IMR-90 (cell line): ENCODE measurements around the gene PEX5L. TPM values are rescaled to one million over a fixed set of nuclear protein-coding genes. Genes with fewer than 3 reads are reported as not detected.

Experiments used
- ATAC-seq: fragments of 200-7000 bp; cut with Tn5 transposase; 2 replicates; pipeline ENCODE4 v1.9.1; 2020; ENCODE audit warnings: low read depth, mild to moderate bottlenecking, moderate library complexity
- BruUV-seq: library from RNA; stranded (reverse); fragments of 400-500 nt; replicated peaks from 2 replicates; lab custom pipeline; 2021; lab: Mats Ljungman, UMichigan
- CTCF ChIA-PET: fragments of 300-600 bp; formaldehyde crosslinking; extraction: SDS; loops from one replicate; lab custom pipeline; 2021; ENCODE audit warnings: antibody characterized with exemption; lab: Yijun Ruan, JAX
- POLR2A ChIA-PET: fragments of 300-600 bp; sonication (Branson Sonifier 250); formaldehyde crosslinking; loops from one replicate; lab custom pipeline; 2022; ENCODE audit warnings: antibody characterized with exemption; ENCODE audit not compliant: unreplicated experiment; lab: Charles Lee
- DNase-seq: peaks from one replicate; pipeline ENCODE4 v3.0.0; 2013
- H2AFZ ChIP-seq: replicated peaks from 2 replicates; pipeline ENCODE3; 2013; ENCODE audit warnings: low read length, mild to moderate bottlenecking; ENCODE audit not compliant: poor library complexity
- H2AK5ac ChIP-seq: 2 replicates; pipeline ENCODE4 v1.6.1; 2013; ENCODE audit warnings: low read depth, low read length, inconsistent platforms
- H2AK9ac ChIP-seq: replicated peaks from 2 replicates; pipeline ENCODE3; 2013; ENCODE audit warnings: mild to moderate bottlenecking, low read depth, low read length, moderate library complexity; ENCODE audit not compliant: poor library complexity
- H2BK120ac ChIP-seq: 2 replicates; pipeline ENCODE4 v1.6.1; 2013; ENCODE audit warnings: low read depth, low read length, inconsistent platforms
- H2BK15ac ChIP-seq: 3 replicates; pipeline ENCODE4 v1.6.1; 2013; ENCODE audit warnings: low read depth, low read length, inconsistent platforms
- H2BK20ac ChIP-seq: 2 replicates; pipeline ENCODE4 v1.6.1; 2013; ENCODE audit warnings: low read depth, mild to moderate bottlenecking, inconsistent platforms, low read length, moderate library complexity
- H2BK5ac ChIP-seq: 2 replicates; pipeline ENCODE4 v1.6.1; 2013; ENCODE audit warnings: mild to moderate bottlenecking, low read depth, low read length, inconsistent platforms; ENCODE audit not compliant: poor library complexity, severe bottlenecking
- H3K14ac ChIP-seq: replicated peaks from 2 replicates; pipeline ENCODE4 v1.6.1; 2013; ENCODE audit warnings: low read depth, low read length, inconsistent platforms
- H3K18ac ChIP-seq: 2 replicates; pipeline ENCODE4 v1.6.1; 2013; ENCODE audit warnings: low read depth, low read length, control low read depth
- H3K23ac ChIP-seq: 2 replicates; pipeline ENCODE4 v1.6.1; 2013; ENCODE audit warnings: low read depth, low read length, inconsistent platforms
- H3K27ac ChIP-seq: 2 replicates; pipeline ENCODE4 v1.5.1; 2013; ENCODE audit warnings: mild to moderate bottlenecking, control low read depth, low read length; ENCODE audit not compliant: insufficient read depth
- H3K27me3 ChIP-seq: 2 replicates; pipeline ENCODE4 v1.6.1; 2013; ENCODE audit warnings: low read length; ENCODE audit not compliant: control insufficient read depth, insufficient read depth
- H3K36me3 ChIP-seq: 2 replicates; pipeline ENCODE4 v1.6.1; 2013; ENCODE audit warnings: low read length, mixed read lengths; ENCODE audit not compliant: control insufficient read depth, insufficient read depth
- H3K4ac ChIP-seq: 2 replicates; pipeline ENCODE4 v1.6.1; 2013; ENCODE audit warnings: low read depth, low read length, inconsistent platforms
- H3K4me1 ChIP-seq: 2 replicates; pipeline ENCODE4 v1.6.1; 2013; ENCODE audit warnings: low read length, mixed read lengths; ENCODE audit not compliant: control insufficient read depth, insufficient read depth
- H3K4me2 ChIP-seq: 2 replicates; pipeline ENCODE4 v1.6.1; 2013; ENCODE audit warnings: low read depth, mild to moderate bottlenecking, control low read depth, low read length, moderate library complexity
- H3K4me3 ChIP-seq: 2 replicates; pipeline ENCODE4 v1.5.1; 2013; ENCODE audit warnings: low read depth, mild to moderate bottlenecking, control low read depth, low read length, moderate library complexity; ENCODE audit not compliant: insufficient read depth
- H3K56ac ChIP-seq: 2 replicates; pipeline ENCODE4 v1.6.1; 2013; ENCODE audit warnings: low read length, inconsistent platforms; ENCODE audit not compliant: insufficient read depth; ENCODE audit errors: extremely low read depth
- H3K79me1 ChIP-seq, 2 experiments: 2 replicates each; pipeline ENCODE4 v1.6.1; 2013; ENCODE audit warnings: low read length in 2 of 2, inconsistent platforms in 1 of 2, low read depth in 1 of 2
- H3K9ac ChIP-seq: 2 replicates; pipeline ENCODE4 v1.6.1; 2013; ENCODE audit warnings: low read depth, low read length, control low read depth
- H3K9me1 ChIP-seq: 2 replicates; pipeline ENCODE4 v1.6.1; 2013; ENCODE audit warnings: low read length, inconsistent platforms; ENCODE audit not compliant: insufficient read depth
- H3K9me3 ChIP-seq: 2 replicates; pipeline ENCODE4 v1.6.1; 2013; ENCODE audit warnings: low read length; ENCODE audit not compliant: control insufficient read depth, insufficient read depth
- H4K20me1 ChIP-seq: 2 replicates; pipeline ENCODE4 v1.6.1; 2013; ENCODE audit warnings: low read length, inconsistent platforms; ENCODE audit not compliant: insufficient read depth
- H4K5ac ChIP-seq: 2 replicates; pipeline ENCODE4 v1.6.1; 2013; ENCODE audit warnings: mild to moderate bottlenecking, low read depth, low read length, control low read depth
- H4K8ac ChIP-seq, 2 experiments: 2 replicates each; pipeline ENCODE4 v1.6.1; 2013; ENCODE audit warnings: low read depth in 2 of 2, low read length in 2 of 2, control low read depth in 1 of 2, inconsistent platforms in 1 of 2
- H4K91ac ChIP-seq: 2 replicates; pipeline ENCODE4 v1.6.1; 2013; ENCODE audit warnings: low read depth, low read length, inconsistent platforms; ENCODE audit not compliant: insufficient read depth
- BHLHE40 ChIP-seq: fragments of 150-350 bp; IDR thresholded peaks from 2 replicates; pipeline ENCODE4 v1.6.1; 2016; ENCODE audit warnings: mild to moderate bottlenecking, low read depth, low read length
- CEBPB ChIP-seq: IDR thresholded peaks from 2 replicates; pipeline ENCODE4 v1.6.1; 2012; ENCODE audit warnings: low read depth, low read length, improper control_type of control experiment
- CHD1 ChIP-seq: IDR thresholded peaks from 2 replicates; pipeline ENCODE4 v1.6.1; 2012; ENCODE audit warnings: low read depth, low read length, improper control_type of control experiment
- CTCF ChIP-seq: conservative IDR thresholded peaks from 2 replicates; pipeline ENCODE4 v1.5.1; 2012; ENCODE audit warnings: mild to moderate bottlenecking, low read depth, low read length, improper control_type of control experiment
- ELK1 ChIP-seq: fragments of 150-350 bp; IDR thresholded peaks from 2 replicates; pipeline ENCODE4 v1.6.1; 2016; ENCODE audit warnings: low read depth, mild to moderate bottlenecking, low read length, moderate library complexity, borderline replicate concordance
- FOS ChIP-seq: fragments of 150-350 bp; IDR thresholded peaks from 2 replicates; pipeline ENCODE4 v1.6.1; 2016; ENCODE audit warnings: low read depth, low read length
- MAFK ChIP-seq: IDR thresholded peaks from 2 replicates; pipeline ENCODE4 v1.6.1; 2012; ENCODE audit warnings: low read depth, low read length, improper control_type of control experiment
- MAZ ChIP-seq: IDR thresholded peaks from 2 replicates; pipeline ENCODE4 v1.6.1; 2012; ENCODE audit warnings: low read depth, mild to moderate bottlenecking, low read length, improper control_type of control experiment, moderate library complexity, borderline replicate concordance
- MXI1 ChIP-seq: IDR thresholded peaks from 2 replicates; pipeline ENCODE4 v1.6.1; 2012; ENCODE audit warnings: low read depth, mild to moderate bottlenecking, low read length, moderate library complexity, borderline replicate concordance
- NFE2L2 ChIP-seq: fragments of 150-350 bp; IDR thresholded peaks from 2 replicates; pipeline ENCODE4 v1.6.1; 2016; ENCODE audit warnings: low read depth, mild to moderate bottlenecking, low read length
- POLR2A ChIP-seq: IDR thresholded peaks from 2 replicates; pipeline ENCODE4 v1.6.1; 2012; ENCODE audit warnings: mild to moderate bottlenecking, low read depth, low read length
- RAD21 ChIP-seq: IDR thresholded peaks from 2 replicates; pipeline ENCODE4 v1.6.1; 2012; ENCODE audit warnings: low read length, improper control_type of control experiment
- RCOR1 ChIP-seq: IDR thresholded peaks from 2 replicates; pipeline ENCODE4 v1.6.1; 2012; ENCODE audit warnings: mild to moderate bottlenecking, low read length, improper control_type of control experiment; ENCODE audit not compliant: insufficient replicate concordance
- RFX5 ChIP-seq: IDR thresholded peaks from 2 replicates; pipeline ENCODE4 v1.8.0; 2012; ENCODE audit warnings: low read depth, mild to moderate bottlenecking, low read length, moderate library complexity
- SMC3 ChIP-seq: fragments of 150-350 bp; IDR thresholded peaks from 2 replicates; pipeline ENCODE4 v1.6.1; 2016; ENCODE audit warnings: low read depth, mild to moderate bottlenecking, antibody characterized with exemption, low read length, moderate library complexity
- USF2 ChIP-seq: fragments of 150-350 bp; IDR thresholded peaks from 2 replicates; pipeline ENCODE4 v1.6.1; 2017; ENCODE audit warnings: mild to moderate bottlenecking, antibody characterized with exemption, low read length, low read depth
- WGBS, 2 experiments: methylation state at CpG; one replicate each; pipeline versions ENCODE4 v1.1.5 to v1.1.7; 2013; ENCODE audit warnings: missing lambda C conversion rate in 2 of 2; ENCODE audit not compliant: insufficient read length in 1 of 2; ENCODE audit errors: extremely low coverage in 2 of 2; 5-methylcytosine and 5-hydroxymethylcytosine counted together
- dilution Hi-C: fragments of 300-500 bp; cut with HindIII; formaldehyde crosslinking; loops from one replicate; pipeline ENCODE4 v1.14.3; 2018; ENCODE audit warnings: low sequenced_read_pairs; ENCODE audit not compliant: unreplicated experiment
- in situ Hi-C: fragments of 300-500 bp; cut with MboI; formaldehyde crosslinking; loops from 3 replicates; pipeline ENCODE4 v1.14.3; 2019; ENCODE audit warnings: low sequenced_read_pairs, inconsistent platforms, mixed read lengths
- intact Hi-C: fragments of 100-400 bp; cut with micrococcal nuclease; formaldehyde crosslinking; loops from 2 replicates; pipeline ENCODE4 v1.10.0; 2022
- polyA plus RNA-seq, 3 experiments: library from polyadenylated mRNA; depleted of rRNA; stranded (reverse); fragments of >200 nt; gene quantifications; 2 replicates each; pipeline ENCODE4 v1.2.3, GENCODE V29; 2012; ENCODE audit warnings: low replicate concordance in 1 of 3
- total RNA-seq: library from RNA; depleted of rRNA; stranded (reverse); fragments of >200 nt; gene quantifications from 2 replicates; pipeline ENCODE4 v1.2.3, GENCODE V29; 2012

Gene PEX5L
- total and polyA plus RNA-seq, 2 of the 4 experiments (the other 2 are of a cell fraction): not detected

- TF ChIP-seq CHD1 (no peak), SMC3 (no peak), USF2 (no peak), POLR2A (no peak), CTCF (no peak), MAZ (no peak), RAD21 (no peak), RCOR1 (no peak), RFX5 (no peak), FOS (no peak), MXI1 (no peak), MAFK (no peak), NFE2L2 (no peak), CEBPB (no peak), BHLHE40 (no peak), ELK1 (no peak)
- no TSS peak for BruUV-seq
- Histone ChIP-seq H2BK120ac (no peak overlapping the region), H3K14ac (no peak overlapping the region), H3K9me3 (no peaks in the 10 kb centered on the region; the same call in 1 of the 2 replicates), H3K23ac (no peak overlapping the region), H3K4me1 (no peaks in the 10 kb centered on the region), H3K4ac (no peak overlapping the region), H2BK5ac (no peak overlapping the region), H3K27ac (no peak overlapping the region), H4K20me1 (no peaks in the 10 kb centered on the region), H3K27me3 (no peaks in the 10 kb centered on the region), H4K91ac (no peak overlapping the region), H2AK9ac (no peak overlapping the region), H4K5ac (no peak overlapping the region), H3K9ac (no peak overlapping the region), H2BK20ac (no peak overlapping the region), H3K36me3 (no peaks in the 10 kb centered on the region), H2AFZ (no peak overlapping the region), H2BK15ac (no peak overlapping the region), H3K18ac (no peak overlapping the region), H3K79me1 (no peaks in the 10 kb centered on the region), H3K4me3 (no peak overlapping the region), H3K9me1 (no peaks in the 10 kb centered on the region), H2AK5ac (no peak overlapping the region), H3K56ac (no peak overlapping the region), H3K4me2 (no peak overlapping the region), H4K8ac (no peak overlapping the region)
- dilution Hi-C loops (no loop called here), intact Hi-C loops (no loop called here), in situ Hi-C loops (no loop called here)
- CTCF ChIA-PET: no interaction called here
- POLR2A ChIA-PET: no interaction called here
- DNase-seq: no peak
- WGBS, 2 experiments: 44% methylated on average over 2 of the region's 2 CpGs; no CpG with 5 or more reads in 1 of the 2 experiments
- ATAC-seq: no peak
Observed at GRCh38 chr3:180026997-180027396, 9.7 kb downstream of the PEX5L start.
